A549 (cell line): ENCODE data around the gene CNST. TPM values are rescaled to one million over a fixed set of nuclear protein-coding genes. Genes with fewer than 3 reads are reported as not detected.

Experiments
- ATAC-seq, 2 experiments: fragments of 200-7000 bp in 1 of 2; fragments of >200 bp in 1 of 2; cut with Nextera tagmentation in 1 of 2; cut with Tn5 transposase in 1 of 2; 3 replicates each; pipeline versions ENCODE4 v1.8.0 to v1.9.1; 2018 to 2020; ENCODE audit warnings: mild to moderate bottlenecking in 1 of 2, moderate library complexity in 1 of 2
- CTCF ChIA-PET: fragments of 300-600 bp; sonication (Branson Sonifier 250); formaldehyde crosslinking; extraction: SDS; loops from one replicate; lab custom pipeline; 2021; ENCODE audit warnings: antibody characterized with exemption, inconsistent platforms; lab: Yijun Ruan, JAX
- POLR2A ChIA-PET: fragments of 350-600 bp; formaldehyde crosslinking; extraction: SDS; loops from one replicate; lab custom pipeline; 2021; ENCODE audit warnings: antibody characterized with exemption, inconsistent platforms; lab: Yijun Ruan, JAX
- DNase-seq, 2 experiments: peaks; one replicate each; pipeline versions ENCODE4 v3.0.0 to v3.0.0-alpha.2; 2011 to 2016; ENCODE audit warnings: low read depth in 1 of 2, low spot score in 1 of 2
- FAIRE-seq: peaks from 2 replicates; lab custom pipeline; 2011; peaks lifted over from hg19 to GRCh38; lab: Jason Lieb, UNC
- H3K27ac ChIP-seq, 2 experiments: fragments of >200 bp; sonication (Bioruptor Twin); formaldehyde crosslinking; 3 replicates each; pipeline ENCODE4 v1.5.1; 2016 to 2017
- H3K4me1 ChIP-seq: fragments of >200 bp; sonication (Bioruptor Twin); formaldehyde crosslinking; 3 replicates; pipeline ENCODE4 v1.6.1; 2016
- H3K4me2 ChIP-seq: fragments of >200 bp; sonication (Bioruptor Twin); formaldehyde crosslinking; 3 replicates; pipeline ENCODE4 v1.6.1; 2016
- H3K4me3 ChIP-seq: fragments of >200 bp; sonication (Bioruptor Twin); formaldehyde crosslinking; 3 replicates; pipeline ENCODE4 v1.5.1; 2016
- H3K9me3 ChIP-seq: fragments of >200 bp; sonication (Bioruptor Twin); formaldehyde crosslinking; 3 replicates; pipeline ENCODE4 v1.6.1; 2016
- ATOH8 ChIP-seq: fragments of 250-450 bp; sonication (Bioruptor Pico); IDR thresholded peaks from 2 replicates; pipeline ENCODE4 v1.5.0; 2020; ENCODE audit warnings: low read depth, mild to moderate bottlenecking, moderate library complexity
- BHLHE40 ChIP-seq: IDR thresholded peaks from 2 replicates; pipeline ENCODE4 v1.6.1; 2012; ENCODE audit warnings: low read depth, low read length, inconsistent platforms
- CBX2 ChIP-seq: fragments of 200-600 bp; sonication (generic); IDR thresholded peaks from 2 replicates; pipeline ENCODE4 v1.6.1; 2016; ENCODE audit warnings: low read depth, mild to moderate bottlenecking, borderline replicate concordance
- CEBPB ChIP-seq, 2 experiments: fragments of >200 bp in 1 of 2; sonication (Bioruptor Twin) in 1 of 2; formaldehyde crosslinking in 1 of 2; IDR thresholded peaks; 2 replicates each; pipeline ENCODE4 v1.6.1; 2012 to 2016
- CHD4 ChIP-seq: fragments of 200-600 bp; sonication (generic); IDR thresholded peaks from 2 replicates; pipeline ENCODE4 v1.6.1; 2016; ENCODE audit warnings: antibody characterized with exemption, mild to moderate bottlenecking, borderline replicate concordance
- CTCF ChIP-seq: fragments of >200 bp; sonication (Bioruptor Twin); formaldehyde crosslinking; IDR thresholded peaks from 3 replicates; pipeline ENCODE4 v1.5.1; 2016
- EHMT2 ChIP-seq: fragments of 200-600 bp; sonication (generic); IDR thresholded peaks from 2 replicates; pipeline ENCODE4 v1.6.1; 2016; ENCODE audit warnings: antibody characterized with exemption, low read depth, mild to moderate bottlenecking, moderate library complexity
- FOSB ChIP-seq: fragments of 250-450 bp; sonication (Bioruptor Pico); IDR thresholded peaks from 2 replicates; pipeline ENCODE4 v1.5.0; 2020; ENCODE audit warnings: mild to moderate bottlenecking, moderate library complexity
- FOSL2 ChIP-seq, 2 experiments: fragments of 450-650 bp in 1 of 2; fragments of >200 bp in 1 of 2; sonication (Bioruptor Twin) in 1 of 2; formaldehyde crosslinking; IDR thresholded peaks; 2 replicates each; pipeline versions ENCODE4 v1.5.0 to v1.6.1; 2016 to 2020; ENCODE audit warnings: mild to moderate bottlenecking in 1 of 2, moderate library complexity in 1 of 2
- HEYL ChIP-seq: fragments of 250-450 bp; sonication (Bioruptor Pico); IDR thresholded peaks from 2 replicates; pipeline ENCODE4 v1.8.0; 2021; ENCODE audit warnings: mild to moderate bottlenecking, moderate library complexity
- MAFK ChIP-seq: fragments of 450-650 bp; IDR thresholded peaks from 2 replicates; pipeline ENCODE4 v1.6.1; 2014; ENCODE audit not compliant: partially characterized antibody
- MAZ ChIP-seq: fragments of 150-350 bp; IDR thresholded peaks from 2 replicates; pipeline ENCODE4 v1.6.1; 2014; ENCODE audit warnings: antibody characterized with exemption, low read depth, low read length, borderline replicate concordance
- MYC ChIP-seq: IDR thresholded peaks from 2 replicates; pipeline ENCODE4 v1.6.1; 2012; ENCODE audit warnings: mild to moderate bottlenecking, inconsistent platforms, low read length, improper control_type of control experiment, borderline replicate concordance
- PBX3 ChIP-seq: IDR thresholded peaks from 2 replicates; pipeline ENCODE4 v1.6.1; 2012
- POLR2A ChIP-seq: IDR thresholded peaks from 2 replicates; pipeline ENCODE4 v1.6.1; 2012; ENCODE audit warnings: mild to moderate bottlenecking, low read length
- POLR2AphosphoS2 ChIP-seq: conservative IDR thresholded peaks from 2 replicates; pipeline ENCODE4 v1.6.1; 2012; ENCODE audit warnings: low read length, improper control_type of control experiment, inconsistent platforms
- RAD21 ChIP-seq, 2 experiments: fragments of >200 bp in 1 of 2; sonication (Bioruptor Twin) in 1 of 2; formaldehyde crosslinking in 1 of 2; IDR thresholded peaks in 1 of 2; conservative IDR thresholded peaks in 1 of 2; 2 replicates in 1 of 2; 3 replicates in 1 of 2; pipeline ENCODE4 v1.6.1; 2012 to 2018; ENCODE audit warnings: inconsistent platforms in 1 of 2
- RCOR1 ChIP-seq: fragments of 150-350 bp; IDR thresholded peaks from 2 replicates; pipeline ENCODE4 v1.6.1; 2014; ENCODE audit warnings: antibody characterized with exemption, low read length, low read depth
- REST ChIP-seq: fragments of 200-600 bp; sonication (generic); IDR thresholded peaks from 2 replicates; pipeline ENCODE4 v1.6.1; 2016; ENCODE audit warnings: antibody characterized with exemption, mild to moderate bottlenecking, moderate library complexity
- RFX5 ChIP-seq: fragments of 450-650 bp; IDR thresholded peaks from 2 replicates; pipeline ENCODE4 v1.7.1; 2014; ENCODE audit warnings: antibody characterized with exemption, mild to moderate bottlenecking, moderate library complexity
- TP53 ChIP-seq: fragments of 250-450 bp; sonication (Bioruptor Pico); IDR thresholded peaks from 2 replicates; pipeline ENCODE4 v1.5.0; 2021; ENCODE audit warnings: mild to moderate bottlenecking, moderate library complexity
- ZNF302 ChIP-seq: fragments of 250-450 bp; sonication (Bioruptor Pico); IDR thresholded peaks from 2 replicates; pipeline ENCODE4 v1.9.0; 2021; ENCODE audit warnings: inconsistent platforms, mild to moderate bottlenecking, moderate library complexity
- ZSCAN20 ChIP-seq: fragments of 250-450 bp; sonication (Bioruptor Pico); IDR thresholded peaks from 2 replicates; pipeline ENCODE4 v1.8.0; 2022; ENCODE audit warnings: mild to moderate bottlenecking, moderate library complexity
- WGBS: methylation state at CpG from one replicate; pipeline ENCODE4 v1.1.6; 2017; ENCODE audit errors: missing lambda C conversion rate; 5-methylcytosine and 5-hydroxymethylcytosine counted together
- polyA plus RNA-seq, 4 experiments: library from polyadenylated mRNA; depleted of rRNA in 3 of 4; stranded (reverse); fragments of >200 nt; fragmentation: RNase III in 1 of 4; extraction: RNeasy Plus Mini Kit Qiagen cat#74134 plus additional on column Dnase treatment in 1 of 4; gene quantifications; 2 replicates in 3 of 4; 3 replicates in 1 of 4; pipeline ENCODE4 v1.2.3, GENCODE V29; 2011 to 2017

Gene CNST
- polyA plus RNA-seq, 2 of the 4 experiments (the other 2 are of a cell fraction), result 7.9 to 23.0 TPM

GRCh38 chr1:246678816-246679793 lies 112.8 kb downstream of the CNST start:
- H3K4me2 ChIP-seq, result no peak overlapping the region
- ChIA-PET CTCF (interaction anchor here (0.6 to 2.5 kb wide), 3 partner anchors 10 to 181 kb away, joined by 4 to 15 read pairs (median 4); no protein-coding TSS in a partner anchor), POLR2A (no interaction called here)
- WGBS, result 75% methylated on average over 18 of the region's 18 CpGs
- no peak overlapping the region for H3K4me3 ChIP-seq
- no peak for FAIRE-seq
- H3K27ac ChIP-seq, result no peak overlapping the region
- no peaks in the 10 kb centered on the region for H3K9me3 ChIP-seq
- TF ChIP-seq MAFK, result no peak
- TF ChIP-seq MYC, result no peak
- no peak for TF ChIP-seq CTCF
- TF ChIP-seq ZNF302, result no peak
- no peak for TF ChIP-seq CHD4
- no peak for TF ChIP-seq EHMT2
- no peak for TF ChIP-seq BHLHE40
- TF ChIP-seq ATOH8 (CRISPR knock-in tag), result no peak
- TF ChIP-seq CBX2, result no peak
- no peak for TF ChIP-seq MAZ
- no peak for TF ChIP-seq ZSCAN20 (CRISPR knock-in tag)
- TF ChIP-seq FOSL2 (IDR thresholded peaks at IDR 0.05), result no peak
- no peak for TF ChIP-seq FOSL2 (CRISPR knock-in tag; IDR thresholded peaks at IDR 0.05)
- no peak for TF ChIP-seq CEBPB (IDR thresholded peaks at IDR 0.05)
- no peak for TF ChIP-seq RFX5
- no peaks in the 10 kb centered on the region for H3K4me1 ChIP-seq
- no peak for DNase-seq
- ATAC-seq, result no peak; a peak in 1 of 6 replicates

GRCh38 chr1:246679794-246680177 lies 113.5 kb downstream of the CNST start:
- CTCF ChIA-PET, result interaction anchor here (2.5 kb wide), 1 partner anchor 10 kb away, joined by 15 read pairs; no protein-coding TSS in a partner anchor
- FAIRE-seq (no peak), ATAC-seq (0 out of 6 replicates have a peak, but pooled peaks of 1 of the 2 experiments have one; percentile 13)

GRCh38 chr1:246680190-246680589 lies 113.9 kb downstream of the CNST start:
- WGBS, result 57% methylated on average over 8 of the region's 8 CpGs
- FAIRE-seq, result no peak
- H3K9me3 ChIP-seq, result no peaks in the 10 kb centered on the region
- DNase-seq, result no peak
- H3K4me1 ChIP-seq, result no peaks in the 10 kb centered on the region
- H3K4me3 ChIP-seq, result no peak overlapping the region
- no peak overlapping the region for H3K4me2 ChIP-seq
- no peak for ATAC-seq
- CTCF ChIA-PET, result interaction anchor here (0.7 to 2.5 kb wide), 3 partner anchors 9 to 1521 kb away, joined by 3 to 15 read pairs (median 5); no protein-coding TSS in a partner anchor
- POLR2A ChIA-PET, result no interaction called here
- no peak overlapping the region for H3K27ac ChIP-seq
- TF ChIP-seq POLR2A, result no peak
- TF ChIP-seq FOSB (CRISPR knock-in tag), result no peak
- no peak for TF ChIP-seq POLR2AphosphoS2
- TF ChIP-seq REST, result no peak
- no peak for TF ChIP-seq RCOR1
- no peak for TF ChIP-seq HEYL (CRISPR knock-in tag)
- no peak for TF ChIP-seq RAD21 (conservative IDR thresholded peaks at IDR 0.05 in 1 of 2, IDR thresholded peaks at IDR 0.05 in 1 of 2)
- no peak for TF ChIP-seq CHD4
- TF ChIP-seq MAFK, result no peak
- TF ChIP-seq TP53 (CRISPR knock-in tag), result no peak

More at GRCh38 chr1:246679794-246680177, 113.5 kb downstream of the CNST start:
- no peak for DNase-seq
- Histone ChIP-seq H3K4me1 (no peaks in the 10 kb centered on the region), H3K4me2 (no peak overlapping the region), H3K9me3 (no peaks in the 10 kb centered on the region), H3K27ac (no peak overlapping the region), H3K4me3 (no peak overlapping the region)
- POLR2A ChIA-PET, result no interaction called here
- 100% methylated on average over 1 of the region's 1 CpG for whole genome bisulfite sequencing
- TF ChIP-seq PBX3, result no peak
